MG63 (cell line): ENCODE measurements around the gene ARHGAP6. TPM values are rescaled to one million over a fixed set of nuclear protein-coding genes. Genes with fewer than 3 reads are reported as not detected.
A peak's percentile ranks its signal among the peaks of the same experiment; 100 is the strongest.

Source experiments
- DNase-seq: peaks from one replicate; pipeline ENCODE4 v3.0.0-alpha.2; 2020
- H3K27me3 ChIP-seq: fragments of 250-450 bp; sonication (Bioruptor Pico); 2 replicates; pipeline ENCODE4 v1.5.1; 2020; ENCODE audit warnings: mild to moderate bottlenecking, moderate library complexity
- H3K36me3 ChIP-seq: fragments of 250-450 bp; sonication (Bioruptor Pico); 2 replicates; pipeline ENCODE4 v1.5.1; 2020; ENCODE audit warnings: mild to moderate bottlenecking, moderate library complexity
- H3K4me3 ChIP-seq: fragments of 250-450 bp; sonication (Bioruptor Pico); 2 replicates; pipeline ENCODE4 v1.5.1; 2020; ENCODE audit warnings: mild to moderate bottlenecking, moderate library complexity
- H3K9me3 ChIP-seq: fragments of 250-450 bp; sonication (Bioruptor Pico); 2 replicates; pipeline ENCODE4 v1.5.1; 2020; ENCODE audit warnings: mild to moderate bottlenecking, moderate library complexity
- total RNA-seq: library from RNA; depleted of rRNA; stranded (reverse); fragments of >200 nt; shearing (Covaris generic); gene quantifications from 2 replicates; pipeline ENCODE4 v1.2.3, GENCODE V29; 2014; ENCODE audit warnings: low replicate concordance

The ARHGAP6 gene
- total RNA-seq, 1 experiment from 2014 or later, result 0.10 TPM

DNA sequence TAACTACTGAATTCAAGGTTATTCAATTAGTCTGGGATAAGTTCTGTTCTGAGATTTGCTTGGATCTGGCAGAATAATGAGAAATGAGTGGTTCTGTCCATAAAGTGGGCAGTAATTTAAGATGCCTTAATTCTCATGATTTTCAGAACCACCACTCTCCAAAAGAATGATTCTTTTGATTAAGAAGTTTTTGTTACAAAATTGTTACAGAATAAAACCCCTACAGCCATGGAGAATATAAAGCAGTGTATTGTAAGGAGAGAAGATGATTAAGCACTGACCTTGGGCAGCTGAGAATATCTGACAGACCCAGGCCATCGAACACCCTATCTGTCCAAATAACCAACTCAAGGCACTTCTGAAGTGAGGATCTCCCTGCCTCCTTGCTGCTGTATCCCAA lies 360.1 kb downstream of the ARHGAP6 start:
- no peak overlapping the region for H3K4me3 ChIP-seq
- H3K9me3 ChIP-seq, result no peaks in the 10 kb centered on the region
- DNase-seq, result no peak
- H3K36me3 ChIP-seq, result no peaks in the 10 kb centered on the region
- no peaks in the 10 kb centered on the region for H3K27me3 ChIP-seq

DNA sequence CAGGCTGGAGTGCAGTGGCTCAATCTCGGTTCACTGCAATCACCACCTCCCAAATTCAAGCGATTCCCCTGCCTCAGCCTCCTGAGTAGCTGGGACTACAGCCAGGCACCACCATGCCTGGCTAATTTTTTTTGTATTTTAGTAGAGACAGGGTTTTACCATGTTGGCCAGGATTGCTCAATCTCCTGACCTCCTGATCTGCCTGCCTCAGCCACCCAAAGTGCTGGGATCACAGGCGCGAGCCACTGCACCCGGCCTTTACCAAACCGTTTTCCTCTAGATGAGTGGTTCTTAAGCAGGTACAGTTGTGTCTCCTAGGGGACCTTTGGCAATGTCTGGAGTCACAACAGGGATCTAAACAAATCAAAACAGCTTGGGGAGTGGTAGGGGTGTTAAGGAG lies 360.9 kb downstream of the ARHGAP6 start:
- no peaks in the 10 kb centered on the region for H3K27me3 ChIP-seq
- no peak overlapping the region for H3K4me3 ChIP-seq
- no peaks in the 10 kb centered on the region for H3K9me3 ChIP-seq
- DNase-seq, result no peak
- H3K36me3 ChIP-seq, result no peaks in the 10 kb centered on the region

DNA sequence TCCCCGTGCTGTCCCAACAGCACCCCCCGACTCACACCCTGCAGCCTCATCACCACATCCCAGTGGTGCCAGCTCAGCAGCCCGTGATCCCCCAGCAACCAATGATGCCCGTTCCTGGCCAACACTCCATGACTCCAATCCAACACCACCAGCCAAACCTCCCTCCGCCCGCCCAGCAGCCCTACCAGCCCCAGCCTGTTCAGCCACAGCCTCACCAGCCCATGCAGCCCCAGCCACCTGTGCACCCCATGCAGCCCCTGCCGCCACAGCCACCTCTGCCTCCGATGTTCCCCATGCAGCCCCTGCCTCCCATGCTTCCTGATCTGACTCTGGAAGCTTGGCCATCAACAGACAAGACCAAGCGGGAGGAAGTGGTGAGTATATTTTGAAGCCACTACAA lies 367.1 kb downstream of the ARHGAP6 start:
- Histone ChIP-seq H3K4me3 (no peak overlapping the region), H3K9me3 (no peaks in the 10 kb centered on the region), H3K27me3 (no peaks in the 10 kb centered on the region), H3K36me3 (no peaks in the 10 kb centered on the region)
- no peak for DNase-seq

- Histone ChIP-seq H3K36me3 (no peaks in the 10 kb centered on the region), H3K4me3 (no peak overlapping the region), H3K27me3 (no peaks in the 10 kb centered on the region), H3K9me3 (no peaks in the 10 kb centered on the region)
- DNase-seq, result no peak
These were observed 369.7 kb downstream of the ARHGAP6 start for GRCh38 chrX:11296051-11296450.

DNA sequence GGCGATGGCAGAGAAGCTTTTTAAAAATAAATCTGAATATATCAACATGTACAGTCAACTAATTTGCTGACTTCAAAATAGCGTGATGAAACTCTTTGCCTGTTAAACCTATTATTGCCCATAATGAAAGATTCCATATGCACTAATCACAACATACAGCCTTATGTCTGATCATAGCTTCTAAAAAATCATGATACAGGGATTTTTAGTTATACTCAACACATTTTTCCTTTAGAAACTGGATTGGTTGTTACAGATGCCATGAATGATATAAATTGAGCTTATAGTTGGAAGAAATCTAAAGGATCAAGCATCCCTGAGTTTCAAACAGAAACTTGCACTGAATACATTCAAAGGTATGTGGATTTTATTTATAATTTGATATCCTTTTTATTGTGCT lies 372.6 kb downstream of the ARHGAP6 start, which contains the start of gene AMELX:
TSS of gene AMELX (plus strand) at position 301 of the 400 bp plus-strand sequence. CDS start 1,376 bp downstream, outside the sequence.
- Histone ChIP-seq H3K27me3 (no peaks in the 10 kb centered on the region), H3K36me3 (no peaks in the 10 kb centered on the region), H3K4me3 (no peak within 1 kb of the TSS), H3K9me3 (no peaks in the 10 kb centered on the region)
- no peak for DNase-seq

- no peaks in the 10 kb centered on the region for H3K9me3 ChIP-seq
- no peaks in the 10 kb centered on the region for H3K36me3 ChIP-seq
These were observed 375.2 kb downstream of the ARHGAP6 start for GRCh38 chrX:11290416-11291102.

GRCh38 chrX:11287505-11287904 lies 378.2 kb downstream of the ARHGAP6 start:
- Histone ChIP-seq H3K4me3 (no peak overlapping the region), H3K9me3 (no peaks in the 10 kb centered on the region), H3K36me3 (no peaks in the 10 kb centered on the region), H3K27me3 (no peaks in the 10 kb centered on the region)
- DNase-seq, result peak; percentile 13

More at GRCh38 chrX:11290416-11291102, 375.2 kb downstream of the ARHGAP6 start:
- Histone ChIP-seq H3K4me3 (no peak overlapping the region), H3K27me3 (no peaks in the 10 kb centered on the region)
- no peak for DNase-seq

- Histone ChIP-seq H3K36me3 (no peaks in the 10 kb centered on the region), H3K9me3 (no peaks in the 10 kb centered on the region), H3K27me3 (no peaks in the 10 kb centered on the region), H3K4me3 (no peak overlapping the region)
- DNase-seq, result no peak
These were observed 380.1 kb downstream of the ARHGAP6 start for GRCh38 chrX:11285651-11286050.

GRCh38 chrX:11282043-11282442 lies 383.7 kb downstream of the ARHGAP6 start:
- Histone ChIP-seq H3K9me3 (no peaks in the 10 kb centered on the region), H3K4me3 (no peak overlapping the region), H3K27me3 (no peaks in the 10 kb centered on the region), H3K36me3 (no peaks in the 10 kb centered on the region)
- DNase-seq, result no peak

GRCh38 chrX:11273544-11273943 lies 392.2 kb downstream of the ARHGAP6 start:
- Histone ChIP-seq H3K9me3 (no peaks in the 10 kb centered on the region), H3K36me3 (no peaks in the 10 kb centered on the region), H3K4me3 (no peak overlapping the region), H3K27me3 (no peaks in the 10 kb centered on the region)
- no peak for DNase-seq

GRCh38 chrX:11272863-11273262 lies 392.9 kb downstream of the ARHGAP6 start:
- H3K9me3 ChIP-seq, result no peaks in the 10 kb centered on the region
- DNase-seq, result no peak
- no peak overlapping the region for H3K4me3 ChIP-seq
- no peaks in the 10 kb centered on the region for H3K36me3 ChIP-seq
- H3K27me3 ChIP-seq, result no peaks in the 10 kb centered on the region

DNA sequence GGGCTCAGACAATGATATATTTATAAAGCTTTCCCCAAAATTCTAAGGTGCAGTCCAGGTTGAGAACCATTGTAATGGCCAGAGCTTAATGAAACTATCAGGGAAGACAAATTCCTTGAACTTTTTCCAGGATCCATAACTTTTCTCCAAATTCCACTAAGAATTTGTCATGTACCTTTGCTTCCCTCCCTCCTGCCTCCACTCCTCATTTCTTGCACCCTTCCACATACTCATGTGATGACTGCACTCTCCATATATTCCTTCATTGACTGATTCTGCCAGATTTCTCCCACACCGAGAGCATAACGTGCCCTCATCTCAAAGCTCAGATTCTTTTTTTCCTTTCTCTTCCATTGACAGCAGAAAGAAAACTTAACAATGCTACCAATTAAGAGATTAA lies 393.4 kb downstream of the ARHGAP6 start:
- no peak for DNase-seq
- H3K9me3 ChIP-seq, result no peaks in the 10 kb centered on the region
- no peaks in the 10 kb centered on the region for H3K27me3 ChIP-seq
- no peaks in the 10 kb centered on the region for H3K36me3 ChIP-seq
- H3K4me3 ChIP-seq, result no peak overlapping the region

DNA sequence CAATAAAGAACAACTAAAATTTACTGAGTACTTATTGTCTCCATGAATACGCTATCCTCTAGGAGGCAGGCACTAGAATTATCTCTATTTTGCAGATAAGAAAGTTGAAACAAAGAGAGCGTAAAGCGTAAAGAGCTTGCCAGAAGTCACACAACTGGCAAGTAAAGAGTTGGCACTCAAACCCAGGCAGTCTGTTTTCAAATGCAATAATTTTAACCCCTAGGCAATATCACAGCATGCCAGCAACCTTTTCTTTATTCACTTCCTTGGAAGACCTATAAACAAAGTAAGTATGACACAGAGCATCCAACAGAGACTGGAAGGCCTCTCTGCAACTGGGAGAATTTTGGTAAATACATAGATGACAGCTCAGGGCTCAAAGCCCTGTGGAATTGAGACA lies 395.7 kb downstream of the ARHGAP6 start:
- H3K27me3 ChIP-seq, result no peaks in the 10 kb centered on the region
- no peaks in the 10 kb centered on the region for H3K9me3 ChIP-seq
- no peaks in the 10 kb centered on the region for H3K36me3 ChIP-seq
- peak; percentile 42 for DNase-seq
- H3K4me3 ChIP-seq, result no peak overlapping the region

DNA sequence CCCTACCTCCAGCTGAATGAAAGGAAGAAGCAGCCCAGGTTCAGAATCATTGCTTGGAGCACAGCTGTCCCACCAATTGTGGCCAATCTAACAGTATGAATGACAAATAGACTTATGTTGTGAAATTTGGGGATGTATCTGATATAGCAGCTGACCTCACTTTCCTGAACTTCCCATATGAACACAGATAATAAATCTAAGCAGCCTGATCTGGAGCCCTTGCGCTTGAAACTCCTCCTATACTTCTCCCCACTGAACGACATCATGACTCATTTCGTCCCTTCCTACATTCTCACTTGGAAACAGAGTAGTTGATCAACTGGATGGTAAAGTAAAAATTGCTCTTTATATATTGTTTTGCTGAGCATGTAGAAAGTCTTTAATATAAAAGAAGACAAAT lies 396.7 kb downstream of the ARHGAP6 start:
- no peaks in the 10 kb centered on the region for H3K9me3 ChIP-seq
- no peaks in the 10 kb centered on the region for H3K36me3 ChIP-seq
- DNase-seq, result no peak
- no peak overlapping the region for H3K4me3 ChIP-seq
- H3K27me3 ChIP-seq, result no peaks in the 10 kb centered on the region

DNA sequence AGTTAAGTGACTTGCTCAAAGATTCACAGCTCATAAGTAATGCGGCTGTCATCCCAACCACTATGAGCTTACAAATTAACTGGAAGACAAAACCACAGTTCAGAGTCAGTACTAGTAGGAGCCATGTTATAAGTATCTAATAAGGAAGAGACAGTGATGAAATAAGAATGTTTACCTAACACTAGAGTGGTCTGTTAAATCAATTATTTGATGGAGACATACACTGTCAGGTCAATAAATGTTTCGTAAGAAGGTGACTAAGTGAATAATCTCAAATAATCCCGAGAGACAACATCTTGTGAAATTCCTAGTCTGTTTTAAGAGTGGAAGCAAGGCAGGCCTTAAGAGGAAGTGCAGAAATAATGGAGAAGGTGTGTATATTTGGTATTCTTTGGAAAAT lies 398.3 kb downstream of the ARHGAP6 start:
- Histone ChIP-seq H3K4me3 (no peak overlapping the region), H3K27me3 (no peaks in the 10 kb centered on the region), H3K9me3 (no peaks in the 10 kb centered on the region), H3K36me3 (no peaks in the 10 kb centered on the region)
- no peak for DNase-seq

GRCh38 chrX:11266573-11267003 lies 399.1 kb downstream of the ARHGAP6 start:
- Histone ChIP-seq H3K4me3 (no peak overlapping the region), H3K36me3 (no peaks in the 10 kb centered on the region), H3K9me3 (no peaks in the 10 kb centered on the region), H3K27me3 (no peaks in the 10 kb centered on the region)
- DNase-seq, result no peak

DNA sequence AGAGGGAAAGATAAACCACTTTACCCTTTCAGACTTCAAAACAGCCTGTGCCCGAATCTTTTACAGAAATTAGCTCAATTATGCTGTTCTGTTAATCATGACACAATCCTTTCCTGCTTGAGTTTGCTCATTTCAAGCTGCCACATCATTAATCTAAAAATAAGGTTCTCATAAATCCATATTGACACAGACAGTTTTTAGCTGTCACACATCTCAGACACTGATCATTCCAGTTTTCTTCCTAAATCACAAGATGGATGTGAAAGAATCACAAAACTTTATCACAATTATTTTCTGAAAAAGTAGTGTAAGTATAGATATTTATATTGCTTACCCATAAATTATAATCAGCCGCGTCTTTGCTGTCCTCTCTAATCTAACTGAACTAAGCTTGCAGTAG lies 400.4 kb downstream of the ARHGAP6 start:
- Histone ChIP-seq H3K4me3 (no peak overlapping the region), H3K36me3 (no peaks in the 10 kb centered on the region), H3K27me3 (no peaks in the 10 kb centered on the region), H3K9me3 (no peaks in the 10 kb centered on the region)
- no peak for DNase-seq

GRCh38 chrX:11264925-11265324 lies 400.8 kb downstream of the ARHGAP6 start:
- no peak for DNase-seq
- Histone ChIP-seq H3K36me3 (no peaks in the 10 kb centered on the region), H3K4me3 (no peak overlapping the region), H3K9me3 (no peaks in the 10 kb centered on the region), H3K27me3 (no peaks in the 10 kb centered on the region)
